GM18907 (cell line): ENCODE data around the gene PRPF6.
"Not testable (repeated sequence)": the region's sequence is repeated elsewhere in the genome, so short reads cannot be mapped to it uniquely, and the experiment has no call there.

Source experiments
- ATAC-seq: cut with Tn5 transposase; IDR thresholded peaks from one replicate; pipeline ENCODE4 v1.9.1; 2021; ENCODE audit warnings: mild to moderate bottlenecking, moderate library complexity; ENCODE audit not compliant: unreplicated experiment

The PRPF6 gene

DNA sequence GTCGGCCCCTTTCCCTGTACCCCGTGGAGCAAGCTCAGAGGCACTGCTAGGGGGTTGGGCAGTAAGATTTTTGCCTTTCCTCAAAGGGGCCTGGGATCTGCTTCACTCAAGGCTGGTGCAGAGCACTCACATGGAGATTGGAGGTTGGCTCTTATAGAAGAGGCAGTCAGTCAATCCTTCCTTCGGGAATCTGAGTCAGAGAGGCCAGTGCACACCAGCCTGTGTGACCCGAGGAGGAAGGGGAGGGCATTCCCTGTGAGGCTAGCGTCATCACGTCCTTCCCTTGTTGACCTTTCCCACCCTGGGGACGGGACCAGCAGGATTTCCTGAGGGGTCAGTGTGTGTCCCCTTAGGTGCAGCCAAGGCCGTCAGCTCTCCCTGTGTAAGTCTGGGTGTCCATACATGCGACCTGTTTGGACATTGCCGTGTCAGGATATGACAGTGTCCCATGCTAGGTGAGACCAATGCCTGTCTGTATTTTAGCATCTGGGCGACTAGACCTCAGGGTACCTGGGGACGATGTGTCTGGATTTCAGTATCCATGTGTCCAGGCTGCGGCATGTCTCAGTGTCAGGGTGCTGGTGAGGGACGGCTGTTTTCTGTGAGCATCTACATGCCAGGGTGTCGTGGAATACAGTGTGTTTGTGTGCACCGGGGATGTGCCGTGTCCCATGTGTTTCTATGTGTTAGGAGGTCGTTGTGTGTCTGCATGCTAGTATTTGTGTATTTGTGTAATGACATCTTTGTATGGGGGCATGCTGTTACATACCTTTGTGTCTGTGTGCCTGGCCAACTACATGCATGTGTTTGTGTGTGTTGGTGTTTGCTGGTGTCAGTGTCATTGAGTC, 8.4 kb upstream of the PRPF6 start:
- no peak for ATAC-seq

DNA sequence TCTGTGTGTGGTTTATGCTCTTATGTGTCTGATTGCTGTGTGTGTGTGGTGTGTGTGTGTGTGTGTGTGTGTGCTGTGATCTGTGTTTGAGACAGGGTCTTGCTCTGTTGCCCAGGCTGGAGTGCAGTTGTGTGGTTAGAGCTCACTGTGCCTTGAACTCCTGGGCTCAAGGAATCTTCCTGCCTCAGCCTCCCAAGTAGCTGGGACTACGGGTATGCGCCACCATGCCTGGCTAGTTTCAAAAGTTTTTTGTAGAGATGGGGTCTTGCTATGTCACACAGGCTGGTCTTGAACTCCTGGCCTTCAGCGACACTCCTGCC, 7.8 kb upstream of the PRPF6 start:
- no peak for ATAC-seq

DNA sequence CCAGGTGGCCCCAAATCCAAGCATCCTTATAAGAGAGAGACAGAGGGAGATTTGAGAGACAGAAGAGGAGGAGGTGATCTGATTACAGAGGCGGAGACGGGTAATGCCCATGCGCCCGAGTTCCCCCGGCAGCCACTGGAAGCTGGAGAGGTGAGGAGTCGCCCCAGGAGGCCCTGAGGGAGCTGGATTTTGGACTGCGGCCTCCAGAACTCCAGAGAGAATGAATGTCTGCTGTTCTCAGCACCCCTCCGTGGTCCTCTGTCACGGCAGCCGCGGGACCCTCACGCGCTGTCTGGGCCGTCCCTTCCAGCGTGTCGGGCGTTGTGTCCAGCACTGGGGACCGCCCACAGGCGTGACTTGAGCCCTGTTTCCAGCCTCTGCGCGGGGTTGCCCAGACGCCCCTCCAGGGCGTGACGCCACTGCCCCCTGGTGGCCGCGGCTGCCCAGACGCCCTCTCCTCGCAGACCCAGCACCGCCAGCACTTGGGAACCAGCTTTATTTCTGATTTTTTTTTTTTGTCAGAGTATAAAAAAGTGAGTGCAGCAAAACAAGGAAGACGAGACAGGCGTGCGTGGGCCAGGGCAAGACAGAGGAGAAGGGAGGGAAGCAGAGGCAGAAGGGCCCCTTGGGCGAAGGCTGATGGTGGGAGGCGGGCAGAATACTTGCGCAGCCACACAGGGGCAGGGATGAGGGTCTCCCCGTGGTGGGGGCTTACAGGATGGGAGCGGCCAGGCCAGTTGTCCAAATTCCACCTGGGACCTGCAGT, 7.1 kb upstream of the PRPF6 start:
- peak; percentile 42 for ATAC-seq

DNA sequence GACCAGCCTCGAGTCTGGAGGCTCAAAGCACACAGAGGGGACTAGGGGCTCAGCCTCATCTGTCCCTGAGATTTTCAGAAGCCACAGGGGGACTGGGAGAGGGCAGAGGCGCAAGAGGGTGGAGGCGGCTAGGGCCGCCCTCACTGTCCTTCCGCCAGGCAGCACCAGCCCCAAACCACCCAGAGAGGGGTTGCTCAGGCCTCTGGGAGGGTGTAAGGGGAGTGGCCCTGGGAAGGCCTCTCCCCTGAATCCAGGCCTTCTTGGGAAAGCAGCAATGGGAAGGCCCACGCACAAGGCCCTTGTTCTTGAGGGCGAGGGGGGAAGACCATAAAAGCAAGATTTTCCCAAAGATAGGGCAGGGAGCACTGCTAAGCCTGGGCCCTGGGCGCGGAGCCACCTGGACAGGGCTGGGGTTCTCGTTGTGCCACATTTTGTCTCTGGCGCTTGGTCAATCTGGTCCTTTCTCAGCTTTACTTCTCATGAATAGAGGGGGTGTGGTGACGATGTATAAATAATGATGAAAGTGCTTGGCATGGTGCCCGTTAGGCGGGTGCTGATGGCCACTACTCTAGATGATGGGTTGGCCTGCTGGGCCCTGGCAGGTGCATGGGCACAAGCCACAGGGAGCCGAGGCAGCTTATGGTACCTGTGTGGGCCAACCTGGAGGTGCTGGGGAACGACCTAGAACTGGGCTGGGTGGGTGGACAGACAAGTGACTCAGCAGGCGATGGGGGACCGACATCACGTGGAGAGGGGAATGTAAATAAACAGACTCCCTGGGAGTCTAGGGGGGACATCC, 6.3 kb upstream of the PRPF6 start:
- ATAC-seq: no peak

DNA sequence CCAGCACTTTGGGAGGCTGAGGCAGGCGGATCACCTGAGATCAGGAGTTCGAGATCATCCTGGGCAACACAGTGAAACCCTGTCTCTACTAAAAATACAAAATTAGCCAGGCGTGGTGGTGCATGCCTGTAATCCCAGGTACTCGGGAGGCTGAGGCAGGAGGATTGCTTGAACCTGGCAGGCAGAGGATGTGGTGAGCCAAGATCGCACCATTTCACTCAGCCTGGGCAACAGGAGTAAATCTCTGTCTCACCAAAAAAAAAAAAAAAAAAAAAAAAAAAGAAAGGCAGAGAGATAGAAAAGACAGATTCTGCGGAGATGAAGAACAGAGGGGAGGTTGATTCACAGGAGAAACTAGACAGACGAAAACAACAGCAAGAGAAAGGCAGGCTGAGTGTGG, 4.4 kb upstream of the PRPF6 start:
- not testable (repeated sequence) for ATAC-seq

DNA sequence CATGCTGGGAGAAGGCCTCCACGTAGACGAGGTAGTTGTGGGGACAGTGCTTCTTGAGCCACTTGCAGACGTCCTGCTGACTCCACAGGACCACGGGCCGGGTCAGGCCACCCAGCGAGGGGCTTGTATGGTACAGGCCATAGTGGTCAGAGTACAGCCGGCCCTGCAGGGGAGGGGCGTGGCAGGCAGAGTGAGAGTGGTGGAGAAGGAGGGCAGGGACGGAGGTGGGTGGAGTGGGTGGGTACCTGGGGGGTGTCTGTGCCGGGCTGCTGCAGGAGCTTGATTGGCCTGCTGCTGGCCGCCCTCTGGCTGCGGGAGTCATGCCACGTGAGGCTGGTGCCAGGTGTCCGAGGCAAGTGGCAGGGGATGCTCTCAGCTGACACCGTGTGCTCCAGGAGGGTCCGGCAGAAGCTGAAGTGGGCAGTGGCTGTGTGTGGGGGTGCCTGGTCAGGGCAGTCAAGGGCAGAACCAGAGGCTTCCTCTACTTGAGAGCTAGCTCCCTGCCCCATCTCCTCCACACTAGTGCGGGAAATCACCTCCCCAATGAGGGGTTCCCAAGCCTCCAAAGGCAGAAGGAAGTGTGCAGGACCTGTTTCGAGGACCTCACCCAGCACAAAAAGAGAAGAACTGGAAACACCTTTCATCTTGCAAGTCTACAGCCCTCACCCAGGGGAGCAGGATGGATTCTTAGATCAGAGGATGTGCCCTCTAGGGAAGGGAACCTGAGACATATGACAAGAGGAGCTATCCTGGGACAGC, 3.8 kb upstream of the PRPF6 start:
- ATAC-seq: no peak

DNA sequence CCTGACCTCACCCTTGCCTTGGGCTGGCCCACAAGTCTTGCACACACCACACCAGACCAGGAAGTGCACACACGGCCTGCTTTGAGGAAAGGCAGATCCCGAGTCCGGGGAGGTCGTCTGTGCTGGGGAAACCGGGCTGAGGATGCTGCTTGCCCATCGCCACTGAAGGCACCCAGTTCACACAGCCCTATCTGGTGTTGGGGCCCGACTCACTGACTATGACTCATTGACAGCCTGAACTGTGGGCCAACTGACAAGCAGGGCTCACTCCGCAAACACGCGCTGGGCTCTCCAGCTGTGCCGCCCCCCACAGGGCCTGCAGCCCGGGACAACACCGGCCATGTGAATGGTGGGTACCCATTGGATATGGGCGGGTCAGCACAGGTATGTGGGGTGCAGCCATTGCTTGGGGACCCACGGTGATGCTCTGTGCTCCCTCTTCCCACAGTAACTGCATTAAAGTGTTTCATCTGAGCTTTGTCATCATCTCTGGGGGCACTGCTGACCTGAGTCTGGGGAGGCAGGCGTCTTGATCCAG, 3.1 kb upstream of the PRPF6 start:
- ATAC-seq: no peak

DNA sequence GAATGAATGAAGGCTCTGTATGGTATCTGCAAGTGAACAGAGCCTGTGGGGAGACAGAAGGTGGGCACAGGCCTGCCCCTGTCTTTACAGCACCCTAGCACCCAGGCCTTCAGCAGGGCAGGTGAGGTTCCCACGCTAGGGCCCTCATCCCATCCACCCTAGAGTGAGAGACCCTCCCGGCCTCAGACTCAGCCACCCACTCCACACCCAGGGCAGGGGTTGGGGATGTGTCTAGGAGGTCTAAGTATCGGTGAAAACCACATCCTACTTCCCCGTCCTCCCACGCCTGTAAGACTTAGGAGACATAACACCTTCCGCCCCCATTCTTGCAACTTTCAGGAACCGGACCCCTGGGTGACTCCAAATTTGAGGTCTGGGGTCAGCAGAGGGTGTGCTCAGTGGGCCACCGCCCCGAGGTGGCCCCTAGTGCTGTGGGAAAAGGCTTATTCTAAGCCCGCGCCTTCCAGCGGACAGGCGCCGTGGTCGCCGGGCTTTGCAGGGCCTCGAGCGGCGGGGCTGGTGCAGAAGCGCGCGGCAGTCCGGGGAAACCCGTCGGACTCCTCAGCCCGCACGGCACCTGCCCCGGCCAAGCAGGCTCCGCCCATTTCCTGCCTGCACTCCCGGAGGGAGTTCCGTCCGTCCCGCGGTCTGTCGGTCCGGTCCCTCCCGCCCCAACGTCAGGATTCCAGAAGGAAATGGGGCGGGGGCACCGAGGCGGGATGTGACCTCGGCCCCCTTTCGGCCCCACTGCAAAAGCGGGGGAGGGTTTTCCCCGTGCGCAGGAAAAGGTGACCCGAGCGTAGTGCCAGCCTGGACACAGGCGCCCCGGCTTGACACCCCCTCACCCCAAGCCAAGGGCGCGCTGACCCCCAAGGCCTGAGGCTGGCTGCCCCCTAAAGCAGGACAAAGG, 2.4 kb upstream of the PRPF6 start:
- peak; percentile 37 for ATAC-seq

DNA sequence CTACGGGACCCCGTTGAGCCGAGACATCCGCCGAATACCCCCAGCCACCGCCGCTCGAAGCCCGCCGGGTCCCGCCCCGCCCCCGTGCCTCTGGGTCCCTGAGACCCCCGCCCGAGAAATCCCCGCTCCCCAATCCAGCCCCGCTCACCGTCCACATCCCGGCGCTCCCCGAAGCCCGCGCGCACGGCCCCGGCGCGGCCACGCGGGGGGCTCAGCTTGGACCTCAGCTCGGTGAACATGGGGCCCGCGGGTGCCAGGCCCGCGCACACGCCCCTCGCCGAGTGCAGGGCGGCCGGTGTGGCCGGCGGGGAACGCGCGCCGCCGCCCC, 1.7 kb upstream of the PRPF6 start:
- no peak for ATAC-seq

DNA sequence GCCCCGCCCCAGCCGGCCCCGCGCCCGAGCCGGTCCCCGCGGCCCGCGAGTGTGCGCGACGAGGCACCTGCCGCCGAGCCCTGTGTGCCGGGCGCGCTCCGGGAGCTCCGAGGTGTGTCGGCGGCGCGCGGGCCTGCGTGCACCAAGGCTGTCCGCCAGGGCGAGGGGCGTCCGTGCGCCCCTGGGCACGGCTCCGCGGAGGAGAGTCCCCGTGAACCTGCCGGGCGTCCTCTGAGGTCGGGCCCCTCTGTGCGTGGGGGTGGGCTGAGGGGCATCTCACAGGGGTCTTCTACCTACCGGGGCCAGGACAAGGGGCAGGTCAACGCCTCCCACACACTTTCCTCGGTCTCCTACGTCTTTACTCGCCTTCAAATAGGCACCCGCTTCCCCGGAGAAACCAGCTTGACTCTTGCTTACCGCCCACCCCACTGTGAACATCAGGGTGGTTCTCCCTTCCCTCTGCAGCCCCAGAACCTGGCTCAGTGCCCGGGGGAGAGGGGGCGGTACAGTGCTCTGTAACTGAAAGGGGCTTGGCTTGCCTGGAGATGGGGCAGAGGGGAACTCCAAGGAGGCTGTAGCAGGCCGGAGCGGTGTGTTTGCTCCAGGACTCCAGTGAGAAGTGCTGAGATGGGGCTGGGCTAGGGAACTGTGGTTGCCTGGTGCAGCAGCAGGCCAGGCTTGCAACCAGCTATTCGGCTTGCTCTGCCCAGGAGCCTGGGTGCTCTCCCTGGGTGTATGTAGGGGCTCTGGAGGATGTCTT, 1.2 kb upstream of the PRPF6 start, which contains the start of gene SAMD10:
SAMD10 (minus strand) TSS at position 86 of the 760 bp plus-strand sequence. CDS start 175 bp downstream, outside the sequence.
- ATAC-seq: peak; percentile 40

DNA sequence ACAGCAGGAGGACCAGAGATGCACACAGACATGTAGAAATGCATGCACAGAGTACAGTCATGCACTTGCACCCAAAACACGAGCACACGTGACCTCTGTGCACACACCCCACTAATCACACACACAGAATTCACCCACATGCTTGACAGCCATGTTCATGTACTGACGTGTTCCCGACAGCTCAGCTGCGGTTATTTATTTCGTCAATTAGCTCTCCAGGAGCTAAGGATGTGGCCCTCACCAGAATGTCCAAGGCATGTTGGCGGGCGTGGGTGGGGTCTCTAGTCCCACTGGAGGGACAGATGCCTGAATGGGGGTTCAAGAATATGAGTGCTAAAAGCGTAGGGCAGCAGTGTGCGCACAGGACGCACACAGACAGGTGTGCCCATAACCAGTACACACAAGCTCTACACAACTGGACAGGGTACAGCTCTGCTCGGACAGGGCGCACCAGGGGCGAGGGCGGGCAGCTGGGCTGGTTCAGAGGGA, 571 bp upstream of the PRPF6 start:
- ATAC-seq: peak; percentile 3

DNA sequence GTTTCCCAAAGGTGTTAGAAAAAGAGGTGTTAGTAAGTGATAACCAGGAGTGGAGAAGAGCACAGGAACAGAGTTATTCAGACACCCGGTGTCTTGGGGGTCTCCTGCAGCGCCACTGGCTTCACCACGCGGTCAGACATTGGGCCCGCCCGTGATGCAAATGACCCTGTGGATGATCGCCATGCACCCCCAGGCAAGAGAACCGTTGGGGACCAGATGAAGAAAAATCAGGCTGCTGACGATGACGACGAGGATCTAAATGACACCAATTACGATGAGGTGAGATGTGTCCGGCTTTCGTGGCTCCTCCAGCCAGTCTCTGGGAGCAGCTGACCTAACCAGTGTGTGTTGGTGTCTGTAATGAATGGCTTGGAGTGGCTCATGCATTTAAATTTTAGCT, 2.0 kb downstream of the PRPF6 start:
- ATAC-seq: no peak

DNA sequence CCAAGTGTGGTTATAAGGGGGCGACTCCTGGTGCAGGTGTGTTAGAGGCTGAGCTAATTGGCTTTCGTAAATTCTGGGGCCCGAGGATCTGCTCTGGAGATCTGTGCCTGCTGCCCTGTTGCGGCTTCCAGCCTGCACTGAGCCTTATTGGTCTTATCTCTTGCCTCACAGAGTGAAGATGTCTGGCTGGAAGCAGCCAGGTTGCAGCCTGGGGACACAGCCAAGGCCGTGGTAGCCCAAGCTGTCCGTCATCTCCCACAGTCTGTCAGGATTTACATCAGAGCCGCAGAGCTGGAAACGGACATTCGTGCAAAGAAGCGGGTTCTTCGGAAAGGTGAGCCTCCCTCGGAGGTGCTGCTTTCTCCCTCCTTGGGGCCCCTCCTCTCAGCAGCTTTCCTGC, 20.0 kb downstream of the PRPF6 start:
- ATAC-seq: no peak

DNA sequence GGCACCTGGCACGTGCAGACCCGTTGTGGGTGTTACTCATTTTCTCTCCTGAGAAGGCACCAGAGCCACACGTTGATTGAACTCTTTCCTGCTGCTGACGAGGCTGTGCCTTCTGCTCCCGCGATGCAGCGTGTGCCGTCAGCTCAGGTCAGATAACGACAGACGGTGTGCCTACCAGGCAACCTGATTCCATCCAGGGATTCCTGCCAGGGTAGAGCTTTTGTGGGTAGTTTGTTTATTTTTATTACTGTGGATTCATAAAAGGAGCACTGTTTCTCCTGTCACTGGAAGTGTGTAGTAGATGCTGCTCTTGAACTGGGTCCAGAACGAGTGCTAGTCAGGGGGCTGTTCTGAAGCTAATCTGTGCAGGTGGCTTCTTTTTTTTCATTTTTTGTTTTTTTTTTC, 20.7 kb downstream of the PRPF6 start:
- no peak for ATAC-seq

DNA sequence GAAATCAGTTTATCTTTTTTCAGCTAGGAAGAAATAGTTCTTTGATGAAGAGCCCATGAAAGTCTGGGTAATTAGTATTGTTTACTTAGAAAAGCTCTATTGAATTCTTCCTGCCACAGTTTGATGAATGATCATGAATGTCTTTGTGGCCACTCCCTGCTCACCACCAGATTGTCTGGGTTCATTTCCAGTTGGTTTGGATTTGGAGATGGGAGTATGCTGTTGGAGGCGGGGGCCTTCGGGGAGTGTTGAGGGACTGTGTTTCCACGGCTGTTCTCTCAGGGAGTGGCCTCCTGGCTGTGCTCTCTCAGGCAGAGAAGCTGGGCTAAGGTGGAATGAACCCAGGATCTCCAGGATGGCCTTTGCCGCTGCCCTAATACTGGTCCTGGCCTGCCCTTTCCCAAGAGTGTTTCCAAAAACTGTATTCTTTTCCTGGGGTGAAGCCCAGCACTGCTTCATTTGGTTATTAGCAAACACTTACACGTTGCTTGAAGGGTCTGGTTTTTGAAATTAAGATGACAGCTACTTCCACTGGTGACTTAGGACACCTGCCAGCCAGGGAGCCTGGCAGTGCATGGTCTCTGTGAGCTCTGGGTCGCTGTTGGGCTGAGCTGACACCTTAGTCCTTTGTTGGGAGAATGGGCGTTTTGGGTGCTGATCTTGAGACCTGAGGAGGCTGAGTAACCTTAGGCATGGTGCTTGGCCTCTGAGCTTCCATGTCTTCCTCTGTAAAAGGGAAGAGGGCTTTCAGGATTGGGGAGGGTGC, 23.2 kb downstream of the PRPF6 start:
- no peak for ATAC-seq

DNA sequence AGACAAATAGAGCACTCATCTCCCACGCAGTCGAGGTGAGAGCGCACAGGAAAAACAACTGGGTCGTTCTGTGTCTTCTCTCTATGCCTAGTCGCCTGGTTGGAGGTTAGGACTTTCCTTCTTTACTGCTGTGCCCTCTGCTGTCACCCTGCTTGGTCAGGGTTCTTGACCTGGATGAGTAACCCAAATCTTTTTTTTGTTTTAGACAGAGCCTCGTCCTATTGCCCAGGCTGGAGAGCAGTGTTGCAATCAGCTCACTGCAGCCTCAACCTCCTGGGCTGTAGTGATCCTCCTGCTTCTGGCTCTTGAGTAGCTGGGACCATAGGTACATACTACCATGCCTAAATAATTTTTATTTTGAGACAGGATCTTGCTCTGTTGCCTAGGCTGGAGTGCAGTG, 24.5 kb downstream of the PRPF6 start:
- ATAC-seq: no peak

DNA sequence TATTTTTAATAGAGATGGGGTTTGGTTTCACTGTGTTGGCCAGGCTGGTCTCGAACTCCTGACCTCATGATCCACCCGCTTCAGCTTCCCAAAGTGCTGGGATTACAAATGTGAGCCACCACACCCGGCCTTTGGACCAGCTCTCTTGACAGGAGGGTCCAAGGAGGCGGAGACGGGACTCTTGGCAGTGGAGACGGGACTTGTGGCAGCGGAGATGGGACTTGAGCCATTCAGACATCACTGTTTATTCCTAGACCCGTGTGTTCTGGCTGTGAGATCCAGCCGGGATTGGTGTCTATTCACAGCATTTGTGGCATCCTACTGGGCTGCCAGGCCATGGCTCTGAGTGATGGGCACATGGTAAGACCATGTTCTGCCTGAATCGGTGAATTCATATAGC, 25.6 kb downstream of the PRPF6 start:
- ATAC-seq: no peak

DNA sequence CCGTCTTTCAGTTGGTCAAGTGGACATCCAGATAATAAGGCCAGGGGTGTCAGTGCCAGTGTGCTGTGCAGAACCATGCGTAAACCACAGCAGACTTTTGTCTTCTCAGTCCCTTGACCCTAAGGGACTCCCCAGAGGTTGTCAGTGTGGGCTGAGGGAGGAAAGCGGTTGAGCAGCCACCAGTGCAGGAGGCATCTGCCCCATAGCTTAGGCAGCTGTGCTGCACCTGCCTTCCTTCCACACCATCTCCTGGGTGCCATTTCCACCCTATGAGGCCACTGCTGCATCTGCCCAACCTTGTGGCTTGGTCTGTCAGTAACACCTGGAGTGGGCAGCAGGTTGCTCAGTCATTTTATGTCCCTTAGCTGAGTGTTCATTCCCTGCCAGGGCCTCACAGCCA, 26.0 kb downstream of the PRPF6 start:
- ATAC-seq: no peak
